ENCODE results near the gene OR51E1. TPM values are rescaled to one million over a fixed set of nuclear protein-coding genes. Genes with fewer than 3 reads are reported as not detected.

Gene OR51E1
- total and polyA plus RNA-seq, 10 of the 15 experiments (the other 5 are each of a cell fraction or from before 2014, with no cell fraction given): not detected

GRCh38 chr11:4697585-4697984, 53.8 kb downstream of the OR51E1 start, which contains the start of gene OR51E2:
Gene OR51E2, minus strand, starts transcription at chr11:4697853. Its CDS starts 15,142 bp downstream, at chr11:4682711.
- Histone ChIP-seq H3K79me2 (ENCODE audit: control insufficient read depth, insufficient read depth, low read length) (no peaks in the 10 kb centered on the region), H3K9me3 (replicated peaks; ENCODE audit: control insufficient read depth, insufficient read depth, low read length) (no peaks in the 10 kb centered on the region), H3K27ac (ENCODE audit: control insufficient read depth, insufficient read depth) (no peak within 1 kb of the TSS), H3K27me3 (replicated peaks in 1 of 2; ENCODE audit: control insufficient read depth in 2 of 2, insufficient read depth in 2 of 2, low read length in 1 of 2) (no peaks in the 10 kb centered on the region; a peak in 1 of 4 replicates), H3K9ac (ENCODE audit: control insufficient read depth, insufficient read depth, low read length) (no peak within 1 kb of the TSS), H3K4me2 (ENCODE audit: control insufficient read depth, insufficient read depth) (no peak within 1 kb of the TSS), H3K4me3 (no peak within 1 kb of the TSS), H3K4me1 (ENCODE audit: control insufficient read depth, insufficient read depth, low read length) (no peaks in the 10 kb centered on the region; the same call in 1 of the 2 replicates), H3K36me3 (ENCODE audit: control insufficient read depth in 2 of 2, insufficient read depth in 2 of 2, low read length in 1 of 2) (no peaks in the 10 kb centered on the region), H4K20me1 (ENCODE audit: control insufficient read depth, insufficient read depth) (no peaks in the 10 kb centered on the region), H2AFZ (ENCODE audit: control insufficient read depth, low read depth, low read length) (no peak within 1 kb of the TSS)
- in situ Hi-C loops (cut with MboI): no loop called here
- no TSS peak for BruUV-seq (replicated peaks)
- CTCF ChIA-PET: interaction anchor here (1.4 kb wide), 1 partner anchor 61 kb away, joined by 4 read pairs; the partner anchor contains the start of gene OR51D1
- WGBS (ENCODE audit: insufficient coverage, insufficient replicate concordance, low lambda C conversion rate, missing lambda C conversion rate): 62% methylated on average over 3 of the region's 3 CpGs
- POLR2A ChIA-PET: no interaction called here
- no peak for FAIRE-seq
- intact Hi-C loops (cut with micrococcal nuclease; ENCODE audit: unreplicated experiment): no loop called here
- no peak for ATAC-seq
- no peak for DNase-seq (ENCODE audit: low read depth, low spot score)
- RAD21 ChIA-PET (ENCODE audit: unreplicated experiment): no interaction called here
- SMC1A ChIA-PET (ENCODE audit: uncharacterized antibody, unreplicated experiment): interaction anchor here (1.7 kb wide), 1 partner anchor 11 kb away, joined by 7 read pairs; no protein-coding TSS in a partner anchor
- TF ChIP-seq IKZF2 (IDR thresholded peaks at IDR 0.05) (no peak), NR2F1 (conservative IDR thresholded peaks at IDR 0.05) (no peak), ZNF687 (IDR thresholded peaks at IDR 0.05) (no peak), EP300 (IDR thresholded peaks at IDR 0.05; ENCODE audit: borderline replicate concordance in 1 of 2, control insufficient read depth in 1 of 2, low read depth in 2 of 2, low read length in 2 of 2) (no peak), SREBF1 (IDR thresholded peaks at IDR 0.05; ENCODE audit: low read length) (no peak), ZNF207 (IDR thresholded peaks at IDR 0.05; ENCODE audit: borderline replicate concordance) (no peak), SMAD1 (IDR thresholded peaks at IDR 0.05; ENCODE audit: low read depth, partially characterized antibody) (no peak), E2F8 (IDR thresholded peaks at IDR 0.05; ENCODE audit: low read depth, partially characterized antibody) (no peak), RELA (IDR thresholded peaks at IDR 0.05; ENCODE audit: borderline replicate concordance, partially characterized antibody) (no peak), BCLAF1 (IDR thresholded peaks at IDR 0.05) (no peak), CHD4 (IDR thresholded peaks at IDR 0.05) (no peak), ETV6 (conservative IDR thresholded peaks at IDR 0.05 in 1 of 2, IDR thresholded peaks at IDR 0.05 in 1 of 2; ENCODE audit: borderline replicate concordance in 1 of 2, low read depth in 1 of 2) (no peak), NFIC (IDR thresholded peaks at IDR 0.05; ENCODE audit: low read depth, low read length) (no peak), TCF3 (IDR thresholded peaks at IDR 0.05; ENCODE audit: borderline replicate concordance, insufficient read depth, low read depth, low read length) (no peak), CEBPB (IDR thresholded peaks at IDR 0.05; ENCODE audit: borderline replicate concordance in 1 of 2, low read depth in 2 of 2, low read length in 2 of 2) (no peak)
